Activated naive CD4-positive, alpha-beta T cell treated with anti-CD3 and anti-CD28 coated beads, Interleukin-2, amount 10 ng/mL, durations not matched to agents 7 days and 5 days (primary cell): Measurements from ENCODE around the gene DMWD.
"Not testable (repeated sequence)": the region's sequence is repeated elsewhere in the genome, so short reads cannot be mapped to it uniquely, and the experiment has no call there.

Source experiments
- CTCF ChIA-PET: fragments of 350-600 bp; sonication (Branson Sonifier 250); formaldehyde crosslinking; loops from one replicate; lab custom pipeline; 2021; ENCODE audit warnings: antibody characterized with exemption; lab: Charles Lee
- DNase-seq: peaks from one replicate; pipeline ENCODE4 v3.0.0-alpha.2; 2020
- H3K27ac Mint-ChIP-seq: one replicate; pipeline ENCODE4 v1.8.0; 2021; ENCODE audit warnings: mild to moderate bottlenecking, moderate library complexity, mixed read lengths
- H3K27me3 Mint-ChIP-seq: one replicate; pipeline ENCODE4 v1.8.0; 2021; ENCODE audit warnings: mild to moderate bottlenecking, mixed read lengths
- H3K36me3 Mint-ChIP-seq: one replicate; pipeline ENCODE4 v1.8.0; 2021; ENCODE audit warnings: mixed read lengths
- H3K4me1 Mint-ChIP-seq: one replicate; pipeline ENCODE4 v1.8.0; 2021; ENCODE audit warnings: mixed read lengths
- H3K4me3 Mint-ChIP-seq: one replicate; pipeline ENCODE4 v1.8.0; 2021; ENCODE audit warnings: mild to moderate bottlenecking, moderate library complexity, mixed read lengths
- H3K9me3 Mint-ChIP-seq: one replicate; pipeline ENCODE4 v1.8.0; 2021; ENCODE audit warnings: mixed read lengths

DMWD gene

GRCh38 chr19:45809643-45810159 lies 17.1 kb upstream of the DMWD start:
- no peak overlapping the region for H3K27ac Mint-ChIP-seq
- CTCF ChIA-PET = interaction anchor here (1.4 to 1.8 kb wide), 2 partner anchors 10 to 41 kb away, joined by 6 to 7 read pairs; partner anchors contain the start of gene SIX5
- no peaks in the 10 kb centered on the region for H3K9me3 Mint-ChIP-seq
- peaks cover 23% of the 10 kb centered on the region for H3K27me3 Mint-ChIP-seq
- no peak for DNase-seq
- H3K4me3 Mint-ChIP-seq = no peak overlapping the region
- no peaks in the 10 kb centered on the region for H3K36me3 Mint-ChIP-seq
- peaks cover 13% of the 10 kb centered on the region for H3K4me1 Mint-ChIP-seq

DNA sequence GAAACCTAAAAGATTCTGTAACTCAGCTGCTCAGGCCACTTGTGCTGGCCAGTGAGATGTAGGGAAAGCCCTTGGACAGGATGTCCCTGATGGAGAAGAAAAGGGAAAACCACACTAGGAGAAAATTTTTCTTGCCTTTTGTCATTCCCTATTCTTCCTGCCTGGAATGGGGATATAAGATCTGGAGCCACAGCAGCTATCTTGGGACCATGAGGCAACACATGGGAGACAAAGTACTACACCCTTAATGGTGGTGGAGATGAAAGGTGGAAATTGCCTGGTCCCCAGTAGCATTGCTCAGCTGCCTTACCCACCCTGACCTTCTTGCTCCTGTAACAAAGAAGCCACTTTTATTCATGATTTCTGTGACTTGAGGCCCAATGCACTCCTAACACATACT lies 13.1 kb upstream of the DMWD start:
- H3K27me3 Mint-ChIP-seq = peaks cover 58% of the 10 kb centered on the region
- H3K27ac Mint-ChIP-seq = no peak overlapping the region
- H3K4me3 Mint-ChIP-seq = no peak overlapping the region
- no peaks in the 10 kb centered on the region for H3K36me3 Mint-ChIP-seq
- CTCF ChIA-PET = interaction anchor here (1.2 to 1.3 kb wide), 2 partner anchors 11 to 37 kb away, joined by 3 to 5 read pairs; partner anchors contain the start of gene SIX5
- no peak for DNase-seq
- H3K9me3 Mint-ChIP-seq = no peaks in the 10 kb centered on the region
- peaks cover 13% of the 10 kb centered on the region for H3K4me1 Mint-ChIP-seq

- no peak for DNase-seq
- CTCF ChIA-PET = interaction anchor here (1.0 to 1.3 kb wide), 2 partner anchors 12 to 36 kb away, joined by 3 to 5 read pairs; partner anchors contain the start of gene SIX5
- H3K27ac Mint-ChIP-seq = no peak overlapping the region
- H3K9me3 Mint-ChIP-seq = no peaks in the 10 kb centered on the region
- H3K27me3 Mint-ChIP-seq = peaks cover 67% of the 10 kb centered on the region
- no peaks in the 10 kb centered on the region for H3K36me3 Mint-ChIP-seq
- no peak overlapping the region for H3K4me3 Mint-ChIP-seq
- H3K4me1 Mint-ChIP-seq = peaks cover 7% of the 10 kb centered on the region
Measured at GRCh38 chr19:45804959-45805230, 12.2 kb upstream of the DMWD start.

DNA sequence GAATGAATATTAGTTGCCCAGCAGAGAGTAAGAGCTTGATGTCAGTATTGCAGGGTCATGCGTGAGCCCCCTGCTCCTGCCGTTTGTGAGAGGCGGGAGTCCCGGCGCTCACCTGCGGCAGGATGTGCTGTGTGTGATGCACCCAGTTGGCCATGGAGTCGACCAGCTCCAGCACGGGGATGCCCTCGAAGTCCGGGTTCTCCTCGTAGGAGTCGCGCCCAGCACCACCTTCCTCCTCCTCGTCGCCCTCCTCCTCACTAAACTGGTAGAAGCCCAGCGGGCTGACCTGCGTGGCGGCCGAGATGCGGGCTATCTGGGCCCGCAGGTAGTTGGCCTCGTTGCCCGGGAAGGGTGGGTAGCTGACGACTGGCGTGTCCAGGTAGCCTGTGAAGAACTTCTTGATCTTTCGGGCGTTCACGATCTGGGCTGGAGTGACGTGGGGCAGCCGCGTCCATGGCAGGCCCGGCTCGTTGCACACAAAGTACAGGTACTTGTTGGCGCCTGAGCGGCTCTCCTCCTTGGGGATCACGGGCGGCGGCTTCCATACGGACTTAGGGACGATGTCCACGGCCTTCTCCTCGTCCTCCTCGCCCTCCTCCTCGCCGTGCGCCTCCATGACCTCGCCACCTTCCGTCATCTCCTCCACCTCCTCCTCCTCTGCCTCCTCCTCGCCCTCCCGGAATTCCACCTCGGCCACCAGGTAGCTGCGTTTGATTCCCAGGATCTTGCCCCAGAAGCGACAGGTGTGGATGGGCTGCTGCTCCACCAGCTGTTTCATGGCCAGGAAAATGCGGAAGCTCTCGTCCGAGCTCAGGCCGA lies 11.7 kb upstream of the DMWD start:
- H3K36me3 Mint-ChIP-seq = no peaks in the 10 kb centered on the region
- no peak overlapping the region for H3K27ac Mint-ChIP-seq
- peaks cover 2% of the 10 kb centered on the region for H3K4me1 Mint-ChIP-seq
- no peak overlapping the region for H3K4me3 Mint-ChIP-seq
- no peaks in the 10 kb centered on the region for H3K9me3 Mint-ChIP-seq
- no peak for DNase-seq
- CTCF ChIA-PET = interaction anchor here (0.7 to 1.3 kb wide), 5 partner anchors 12 to 35 kb away, joined by 3 to 5 read pairs (median 3); partner anchors contain the start of gene SIX5
- peaks cover 72% of the 10 kb centered on the region for H3K27me3 Mint-ChIP-seq

- H3K9me3 Mint-ChIP-seq = no peaks in the 10 kb centered on the region
- DNase-seq = no peak
- H3K36me3 Mint-ChIP-seq = no peaks in the 10 kb centered on the region
- H3K4me3 Mint-ChIP-seq = no peak overlapping the region
- no peak overlapping the region for H3K27ac Mint-ChIP-seq
- CTCF ChIA-PET = interaction anchor here (0.7 to 1.5 kb wide), 2 partner anchors 15 to 33 kb away, joined by 3 to 4 read pairs; partner anchors contain the start of gene SIX5
- peaks cover 96% of the 10 kb centered on the region for H3K27me3 Mint-ChIP-seq
- peaks cover 5% of the 10 kb centered on the region for H3K4me1 Mint-ChIP-seq
Measured at GRCh38 chr19:45801603-45802175, 9.0 kb upstream of the DMWD start.

DNA sequence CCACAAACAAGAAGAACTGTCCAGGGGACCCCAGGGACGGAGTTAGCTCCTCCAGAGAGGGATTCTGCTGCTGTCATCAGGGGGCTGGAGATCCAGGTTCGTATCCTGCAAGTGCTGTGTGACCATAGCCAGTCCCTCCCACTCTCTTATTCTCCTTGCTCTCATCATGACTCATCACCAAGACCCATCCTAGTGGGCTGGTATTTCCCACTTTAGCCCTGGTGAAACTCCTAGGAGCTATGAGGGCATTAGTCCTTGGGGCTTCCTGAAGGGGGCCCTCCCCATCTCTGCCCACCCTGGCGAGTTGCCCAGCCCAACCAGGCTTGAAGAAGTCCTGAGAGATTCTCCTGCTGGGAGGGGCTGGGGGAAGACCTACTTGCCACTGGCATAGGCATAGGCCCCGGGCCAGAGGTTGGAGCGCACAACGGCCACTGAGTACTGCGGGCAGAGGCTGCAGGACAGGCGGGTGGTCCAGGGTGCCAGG lies 7.5 kb upstream of the DMWD start:
- Mint-ChIP-seq H3K9me3 (no peaks in the 10 kb centered on the region), H3K36me3 (no peaks in the 10 kb centered on the region), H3K27ac (no peak overlapping the region), H3K27me3 (peaks cover 97% of the 10 kb centered on the region), H3K4me1 (peaks cover 5% of the 10 kb centered on the region), H3K4me3 (no peak overlapping the region)
- no peak for DNase-seq
- CTCF ChIA-PET = interaction anchor here (0.9 to 5.1 kb wide), 10 partner anchors 10 to 83 kb away, joined by 3 to 92 read pairs (median 4); partner anchors contain the start of genes DMPK and SIX5

- not testable (repeated sequence) for H3K4me3 Mint-ChIP-seq
- CTCF ChIA-PET = interaction anchor here (0.6 to 5.1 kb wide), 15 partner anchors 10 to 264 kb away, joined by 3 to 92 read pairs (median 4); partner anchors contain the start of genes DMPK and SIX5
Measured at GRCh38 chr19:45799541-45799940, 6.9 kb upstream of the DMWD start.

DNA sequence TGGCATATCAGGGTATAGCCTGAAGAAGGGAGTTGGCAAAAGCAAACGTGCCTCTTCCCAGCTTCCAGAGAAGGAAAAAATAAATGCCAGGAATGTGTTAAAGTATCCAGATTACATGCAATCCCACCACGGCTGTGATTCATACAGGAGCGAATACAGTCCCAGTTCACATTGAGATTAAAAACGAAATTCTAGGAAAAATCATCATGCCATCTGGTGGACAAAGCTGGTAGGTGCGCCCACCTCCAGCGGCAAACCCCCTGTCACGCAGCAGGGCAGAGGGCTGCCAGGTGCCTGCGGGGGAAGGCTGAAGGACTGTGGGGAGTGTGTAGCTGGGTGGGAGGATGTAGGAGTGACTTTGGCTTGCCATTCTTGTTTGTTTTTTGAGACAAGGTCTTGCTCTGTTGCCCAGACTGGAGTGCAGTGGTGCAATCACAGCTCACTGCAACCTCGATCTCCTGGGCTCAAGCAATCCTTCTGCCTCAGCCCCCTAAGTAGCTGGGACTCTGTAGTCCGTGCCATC lies 6.4 kb upstream of the DMWD start:
- Mint-ChIP-seq H3K27ac (peak overlapping the region; percentile 28), H3K4me3 (no peak overlapping the region), H3K9me3 (no peaks in the 10 kb centered on the region), H3K36me3 (no peaks in the 10 kb centered on the region), H3K4me1 (peaks cover 6% of the 10 kb centered on the region), H3K27me3 (peaks cover 97% of the 10 kb centered on the region)
- CTCF ChIA-PET = interaction anchor here (0.6 to 5.1 kb wide), 17 partner anchors 9 to 264 kb away, joined by 3 to 92 read pairs (median 3); partner anchors contain the start of genes DMPK and SIX5
- peak; percentile 72 for DNase-seq

More at GRCh38 chr19:45799541-45799940, 6.9 kb upstream of the DMWD start:
- not testable (repeated sequence) for DNase-seq, H3K36me3 Mint-ChIP-seq, H3K27ac Mint-ChIP-seq, H3K4me1 Mint-ChIP-seq, H3K9me3 Mint-ChIP-seq
- H3K27me3 Mint-ChIP-seq = peaks cover 97% of the 10 kb centered on the region

- CTCF ChIA-PET = interaction anchor here (0.7 to 1.6 kb wide), 4 partner anchors 16 to 216 kb away, joined by 3 to 4 read pairs (median 3); no protein-coding TSS in a partner anchor
- DNase-seq = no peak
- no peak overlapping the region for H3K27ac Mint-ChIP-seq
- H3K9me3 Mint-ChIP-seq = no peaks in the 10 kb centered on the region
- peaks cover 7% of the 10 kb centered on the region for H3K36me3 Mint-ChIP-seq
- H3K4me3 Mint-ChIP-seq = no peak overlapping the region
- H3K27me3 Mint-ChIP-seq = peaks cover 81% of the 10 kb centered on the region
- H3K4me1 Mint-ChIP-seq = peaks cover 37% of the 10 kb centered on the region
Measured at GRCh38 chr19:45794627-45795026, 2.0 kb upstream of the DMWD start.

GRCh38 chr19:45793876-45794275 lies 1.2 kb upstream of the DMWD start:
- CTCF ChIA-PET = interaction anchor here (1.6 kb wide), 1 partner anchor 20 kb away, joined by 4 read pairs; no protein-coding TSS in a partner anchor
- H3K4me1 Mint-ChIP-seq = peaks cover 33% of the 10 kb centered on the region
- H3K36me3 Mint-ChIP-seq = peaks cover 15% of the 10 kb centered on the region
- DNase-seq = no peak
- H3K27ac Mint-ChIP-seq = no peak overlapping the region
- H3K4me3 Mint-ChIP-seq = peak overlapping the region; percentile 47
- peaks cover 81% of the 10 kb centered on the region for H3K27me3 Mint-ChIP-seq
- H3K9me3 Mint-ChIP-seq = no peaks in the 10 kb centered on the region

DNA sequence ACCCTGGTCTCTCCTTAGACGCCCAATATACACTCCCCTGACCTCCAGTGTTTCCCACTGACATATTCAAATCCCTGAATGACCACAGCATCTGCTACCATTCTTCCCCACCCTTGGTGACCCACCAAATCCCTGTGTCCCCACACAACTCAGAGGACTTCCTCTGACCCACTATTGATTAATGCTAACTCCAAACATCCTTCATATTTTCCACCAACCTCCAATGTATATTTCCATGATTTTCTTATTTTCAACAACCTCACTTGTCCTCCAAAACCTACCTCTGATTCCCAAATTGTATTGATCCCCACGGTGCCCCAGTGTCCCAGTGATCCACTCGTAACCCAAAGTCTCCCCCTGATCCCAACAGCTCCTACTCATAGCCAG lies 526 bp upstream of the DMWD start:
- Mint-ChIP-seq H3K27me3 (peaks cover 81% of the 10 kb centered on the region), H3K27ac (no peak overlapping the region), H3K36me3 (peaks cover 22% of the 10 kb centered on the region), H3K4me1 (peaks cover 32% of the 10 kb centered on the region), H3K9me3 (no peaks in the 10 kb centered on the region), H3K4me3 (peak overlapping the region; percentile 76)
- CTCF ChIA-PET = interaction anchor here (0.7 kb wide), 1 partner anchor 18 kb away, joined by 4 read pairs; no protein-coding TSS in a partner anchor
- DNase-seq = no peak

DNA sequence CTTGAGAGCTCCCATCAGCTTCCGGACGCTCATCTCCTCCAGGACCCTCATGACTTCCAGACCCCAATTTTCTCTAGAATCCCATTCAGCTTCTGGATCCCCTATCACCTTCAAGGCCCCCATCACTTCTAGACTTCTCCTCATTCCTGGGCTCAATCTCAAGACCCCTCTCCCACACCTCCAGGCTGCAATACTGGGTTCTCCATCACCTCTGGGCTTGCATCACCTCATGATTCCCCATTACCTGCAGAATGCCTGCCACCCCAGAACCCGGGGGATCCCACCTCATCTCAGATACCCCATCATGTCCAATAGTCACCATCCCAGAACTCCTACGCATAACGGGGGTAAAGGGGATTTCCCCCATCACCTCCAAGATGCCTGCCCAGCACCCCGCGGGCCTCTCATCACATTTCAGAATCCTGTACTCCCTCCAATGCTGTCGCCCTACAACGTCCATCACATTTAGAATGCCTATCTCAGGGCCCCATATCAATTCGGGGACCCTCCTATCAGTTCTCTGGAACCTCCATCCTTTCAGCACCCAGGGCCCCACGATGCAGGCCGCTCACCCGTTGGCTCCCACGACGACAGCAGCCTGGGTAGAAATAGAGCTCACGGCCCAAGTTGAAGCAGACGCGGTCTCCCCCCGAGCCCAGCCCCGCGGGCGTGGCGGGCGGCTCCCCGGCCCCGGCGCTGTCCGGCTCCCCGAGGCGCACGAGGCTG lies 738 bp downstream of the DMWD start:
- Mint-ChIP-seq H3K36me3 (peaks cover 34% of the 10 kb centered on the region), H3K27me3 (peaks cover 83% of the 10 kb centered on the region), H3K27ac (peak overlapping the region; percentile 76), H3K4me3 (peak overlapping the region; percentile 82), H3K4me1 (peaks cover 32% of the 10 kb centered on the region), H3K9me3 (no peaks in the 10 kb centered on the region)
- CTCF ChIA-PET = no interaction called here
- DNase-seq = peak; percentile 36

DNA sequence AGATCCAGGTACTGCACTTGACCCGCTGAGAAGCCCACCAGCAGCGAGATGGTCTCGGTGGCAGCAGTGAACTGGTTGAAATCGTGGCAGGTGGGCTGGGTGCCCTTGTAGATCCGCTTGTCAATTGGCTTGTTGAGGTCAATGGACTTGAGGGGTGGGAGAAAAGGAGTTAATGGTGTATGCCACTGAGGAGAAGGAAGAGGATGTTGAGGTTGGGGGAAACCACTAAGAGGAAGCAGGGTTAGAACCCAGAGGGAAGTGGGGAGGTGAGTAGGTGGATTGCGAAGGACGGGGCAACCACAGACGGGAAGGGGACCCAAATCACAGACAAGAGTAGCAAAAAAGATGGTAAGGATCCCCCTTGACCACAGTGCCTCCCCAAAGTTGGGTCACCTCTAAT lies 1.7 kb downstream of the DMWD start:
- DNase-seq = peak; percentile 63
- Mint-ChIP-seq H3K27ac (peak overlapping the region; percentile 12), H3K4me1 (peaks cover 32% of the 10 kb centered on the region), H3K36me3 (peaks cover 41% of the 10 kb centered on the region), H3K9me3 (no peaks in the 10 kb centered on the region), H3K27me3 (peaks cover 82% of the 10 kb centered on the region), H3K4me3 (peak overlapping the region; percentile 82)
- CTCF ChIA-PET = interaction anchor here (1.3 to 1.4 kb wide), 2 partner anchors 8 to 12 kb away, joined by 3 to 4 read pairs; no protein-coding TSS in a partner anchor
